GF-D8 (cell line): ENCODE results near the gene SRRM4.
"Not testable (repeated sequence)": the region's sequence is repeated elsewhere in the genome, so short reads cannot be mapped to it uniquely, and the experiment has no call there.

Experiments used
- DNase-seq: peaks from one replicate; lab custom pipeline; 2025; lab: John Stamatoyannopoulos, UW

Gene SRRM4

DNA sequence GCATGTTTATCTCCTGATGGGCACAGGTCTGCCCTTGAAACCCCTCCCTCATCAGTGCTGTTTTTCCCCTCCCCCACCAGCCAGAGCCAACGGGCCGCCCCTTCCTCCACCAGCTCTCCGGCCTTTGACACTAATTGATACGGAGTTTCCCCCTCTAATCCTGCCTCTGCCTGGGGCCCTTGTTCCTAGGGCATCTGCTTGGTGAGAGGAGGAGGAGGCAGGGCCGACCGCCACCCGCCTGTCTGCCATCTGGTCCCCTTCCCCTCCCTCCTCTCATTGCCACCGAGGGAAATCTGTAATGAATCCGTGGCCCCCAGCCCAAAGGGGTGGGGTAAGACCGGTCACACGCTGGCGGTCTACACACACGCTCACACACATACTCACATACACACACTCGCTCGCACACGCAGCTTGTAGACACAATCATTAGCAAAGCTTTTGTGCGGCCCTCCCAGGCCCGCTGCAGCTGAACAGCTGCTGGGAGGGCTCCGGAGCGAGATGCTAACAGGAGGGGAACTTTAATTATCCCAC is 27.4 kb downstream of the SRRM4 start:
- no peak for DNase-seq

- no peak for DNase-seq
Observed at GRCh38 chr12:119011231-119011630, 29.9 kb downstream of the SRRM4 start.

DNA sequence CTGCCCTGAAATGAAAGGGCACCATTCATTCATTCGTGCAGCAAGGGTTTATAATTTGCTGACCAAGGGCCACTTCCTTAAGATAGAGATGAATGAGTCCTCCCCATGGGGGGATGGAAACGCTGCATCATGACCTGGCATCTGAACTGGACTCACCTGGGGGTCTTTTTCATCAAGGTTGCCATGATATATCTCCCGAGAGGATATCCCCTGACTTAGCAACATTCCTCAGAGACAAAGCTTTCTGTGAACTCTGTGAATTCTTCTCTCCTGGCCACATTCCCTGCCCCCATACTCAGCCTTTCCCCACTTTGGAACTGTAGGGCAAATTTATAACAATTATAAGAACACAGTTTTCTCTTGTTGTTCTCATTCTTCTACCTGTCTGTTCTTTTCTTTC is 30.8 kb downstream of the SRRM4 start:
- no peak for DNase-seq

GRCh38 chr12:119013023-119013422 is 31.7 kb downstream of the SRRM4 start:
- no peak for DNase-seq

DNA sequence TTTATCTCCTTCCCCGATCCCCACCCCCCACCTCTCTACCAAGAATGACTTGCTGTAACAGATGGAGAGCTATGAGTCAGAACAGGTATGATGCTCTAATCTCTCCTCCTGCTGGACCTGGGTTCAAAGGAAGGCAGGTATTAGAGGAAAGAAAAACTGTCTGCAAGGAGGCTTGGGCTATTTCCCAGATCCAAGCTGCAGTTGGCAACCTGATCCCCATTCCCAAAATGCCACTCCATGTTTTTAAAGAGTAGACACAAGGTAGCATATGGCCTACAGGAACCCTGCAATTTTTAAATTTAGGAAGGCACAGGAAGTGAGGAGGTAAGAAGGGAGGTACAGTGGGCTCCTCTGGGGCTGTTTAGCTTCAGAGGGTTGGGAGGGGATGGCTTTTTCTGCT is 33.0 kb downstream of the SRRM4 start:
- no peak for DNase-seq

DNA sequence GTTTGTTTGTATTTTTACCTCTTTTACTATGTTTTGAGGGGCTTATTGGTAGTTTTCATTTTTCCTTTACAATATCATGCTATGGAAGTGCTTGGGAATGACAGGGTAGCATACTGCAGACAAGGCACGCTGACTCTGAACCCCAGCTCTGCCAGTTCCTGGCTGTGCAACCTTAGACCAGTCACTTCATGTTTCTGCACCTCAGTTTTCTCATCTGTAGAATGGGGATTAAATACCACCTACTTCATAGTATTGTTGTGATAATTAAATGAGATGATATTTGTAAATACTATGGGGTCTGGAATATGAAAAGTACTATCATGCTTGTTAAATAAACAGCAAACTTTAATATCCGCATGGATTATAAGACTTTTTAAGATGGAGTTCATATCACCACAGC is 35.4 kb downstream of the SRRM4 start:
- DNase-seq, result no peak

DNA sequence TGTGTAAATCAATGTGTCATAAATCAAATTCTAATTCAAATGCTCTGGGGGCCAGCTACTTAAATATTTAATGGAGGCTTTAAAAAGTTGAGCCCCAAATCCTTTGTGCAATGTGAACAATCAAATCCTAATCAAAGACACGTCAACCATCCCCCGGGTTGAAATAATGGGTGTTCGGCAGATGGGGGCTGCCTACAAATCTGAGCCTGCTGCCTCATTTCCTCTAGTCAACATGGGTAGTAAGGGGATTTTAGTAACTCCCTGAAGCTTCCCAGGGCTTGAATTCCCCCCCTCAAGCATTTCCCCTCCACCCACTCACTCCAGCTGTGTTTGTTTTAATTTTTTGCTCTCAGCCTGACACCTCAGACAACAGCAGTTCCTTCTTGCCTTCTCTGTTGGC is 37.8 kb downstream of the SRRM4 start:
- DNase-seq, result no peak

GRCh38 chr12:119020406-119021360 is 39.3 kb downstream of the SRRM4 start:
- no peak for DNase-seq

GRCh38 chr12:119024356-119024755 is 43.0 kb downstream of the SRRM4 start:
- no peak for DNase-seq

DNA sequence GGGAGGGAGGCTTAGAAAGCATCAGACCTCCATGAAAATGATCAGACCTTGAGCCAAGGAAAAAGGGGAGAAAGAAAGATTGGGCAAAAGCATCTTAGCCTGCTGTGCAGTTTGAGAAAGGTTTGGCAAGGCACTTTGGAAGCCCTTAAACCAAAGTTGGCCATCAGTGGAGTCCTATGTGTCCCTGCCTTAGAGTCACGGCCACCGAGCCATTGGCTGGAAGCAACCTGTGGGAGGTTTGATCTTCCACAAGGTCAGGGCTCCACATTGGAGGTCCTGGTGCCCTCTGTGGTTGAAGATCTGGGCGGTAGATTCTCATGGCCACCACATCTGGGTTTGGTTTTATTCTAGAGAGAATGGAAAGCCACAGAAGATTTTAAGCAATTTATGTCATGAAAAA is 44.4 kb downstream of the SRRM4 start:
- DNase-seq, result no peak

DNA sequence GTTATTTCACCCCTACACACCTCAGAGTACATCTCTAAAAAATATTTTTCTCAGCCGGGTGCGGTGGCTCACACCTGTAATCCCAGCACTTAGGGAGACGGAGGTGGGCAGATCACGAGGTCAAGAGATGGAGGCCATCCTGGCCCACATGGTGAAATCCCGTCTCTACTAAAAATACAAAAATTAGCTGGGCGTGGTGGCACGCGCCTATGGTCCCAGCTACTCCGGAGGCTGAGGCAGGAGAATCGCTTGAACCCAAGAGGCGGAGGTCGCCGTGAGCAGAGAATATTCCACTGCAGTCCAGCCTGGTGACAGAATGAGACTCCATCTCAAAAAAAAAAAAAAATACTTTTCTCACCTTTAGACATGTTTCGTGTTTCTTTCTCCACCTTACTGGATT is 52.0 kb downstream of the SRRM4 start:
- DNase-seq, result not testable (repeated sequence)

DNA sequence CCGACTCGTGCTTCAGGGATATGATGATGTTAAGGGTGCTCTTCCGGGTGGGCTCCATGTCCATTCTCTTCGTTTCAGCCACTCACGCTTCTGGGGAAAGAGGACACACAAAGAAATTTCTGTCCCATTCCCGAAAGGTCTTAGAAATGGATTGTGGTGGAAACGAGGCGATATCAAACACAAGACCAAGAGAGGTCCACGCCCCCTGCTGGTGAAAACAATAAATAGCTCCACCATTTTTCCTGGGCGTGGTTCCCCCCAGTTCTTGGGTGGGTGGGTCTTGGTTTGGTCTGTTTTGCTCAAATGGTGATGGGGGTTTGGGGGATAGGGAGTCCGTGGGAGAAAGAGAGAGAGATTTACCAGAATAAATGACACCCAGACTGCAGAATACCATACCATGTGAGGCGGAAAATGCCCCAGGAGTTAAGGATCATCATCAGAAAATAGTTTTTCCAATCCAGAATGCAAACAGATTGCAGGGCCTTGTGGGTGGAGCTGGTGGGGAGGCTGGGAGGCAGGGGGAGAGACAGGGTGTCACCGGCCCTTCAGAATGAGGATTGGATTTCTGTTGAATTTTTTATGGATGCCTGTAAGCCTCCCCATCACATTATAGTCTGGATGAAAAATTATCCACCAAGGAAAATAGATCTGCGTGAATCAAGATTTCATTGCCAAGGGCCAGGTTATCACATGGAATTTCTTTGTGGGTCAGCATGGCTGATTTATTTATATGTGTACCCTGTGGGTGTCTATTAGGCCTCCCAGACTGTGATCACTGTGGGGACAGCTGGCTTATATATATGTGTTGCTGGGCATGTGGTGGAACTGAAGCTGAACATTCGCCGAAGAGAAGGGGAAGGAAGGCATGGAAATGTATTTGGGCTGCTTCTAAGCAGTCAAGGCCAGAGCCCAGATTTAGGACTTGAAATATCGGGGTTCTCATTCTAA is 55.8 kb downstream of the SRRM4 start:
- no peak for DNase-seq

DNA sequence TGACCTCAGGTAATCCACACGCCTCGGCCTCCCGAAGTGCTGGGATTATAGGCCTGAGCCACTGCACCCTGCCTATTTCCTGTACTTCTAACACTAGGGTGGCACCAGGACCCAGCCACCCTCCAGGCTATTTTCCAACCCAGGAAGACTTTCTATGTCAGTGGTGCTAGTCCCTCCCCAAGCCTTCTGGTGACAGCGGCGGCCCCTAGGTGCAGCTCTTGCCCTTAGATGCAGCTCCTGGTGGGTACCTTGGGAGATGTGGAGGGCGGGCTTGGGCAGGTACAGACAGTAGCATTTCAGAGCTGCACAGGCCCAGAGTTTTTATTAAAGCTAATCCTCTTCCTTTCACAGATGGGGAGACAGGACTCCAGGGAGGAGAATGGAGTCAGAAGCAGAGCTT is 62.8 kb downstream of the SRRM4 start:
- no peak for DNase-seq

GRCh38 chr12:119047641-119048040 is 66.3 kb downstream of the SRRM4 start:
- no peak for DNase-seq

GRCh38 chr12:119050663-119051062 is 69.3 kb downstream of the SRRM4 start:
- no peak for DNase-seq

DNA sequence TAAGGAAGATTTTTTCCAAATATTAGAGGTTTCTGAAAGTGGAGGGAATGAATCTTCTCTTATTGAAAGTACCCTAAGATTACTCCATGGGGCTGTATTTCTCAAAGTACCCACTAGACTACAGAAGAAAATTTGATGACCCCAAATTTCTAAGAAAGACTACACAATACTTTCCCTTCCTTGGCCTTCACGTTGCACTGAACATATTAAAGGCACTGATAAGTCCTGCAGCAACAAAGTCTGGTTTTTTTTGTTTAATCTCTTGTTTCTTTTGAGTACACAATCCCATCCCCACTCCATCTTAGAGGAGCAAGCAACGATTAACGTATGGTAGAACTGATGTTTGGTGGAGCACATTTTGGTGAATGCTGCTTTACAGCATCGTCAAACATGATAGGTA is 70.1 kb downstream of the SRRM4 start:
- no peak for DNase-seq

DNA sequence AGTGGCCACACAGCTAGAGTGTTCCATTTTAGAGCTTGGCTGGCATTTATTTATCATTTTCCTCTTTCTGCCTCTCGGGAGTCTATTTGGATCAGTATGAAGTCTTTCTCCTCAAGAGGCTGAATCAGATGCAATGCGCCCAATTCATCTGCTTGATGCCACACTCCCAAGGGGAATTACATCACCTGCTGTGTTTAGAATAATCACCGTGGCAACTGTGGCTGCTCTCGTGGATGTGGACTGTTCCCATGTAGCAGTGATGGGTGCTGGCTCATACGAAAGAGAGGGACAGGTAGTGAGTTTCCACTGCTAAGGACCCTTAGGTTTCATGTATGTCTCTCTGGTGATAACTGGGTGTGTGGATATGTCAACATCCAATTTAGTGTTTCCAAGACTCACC is 70.7 kb downstream of the SRRM4 start:
- DNase-seq, result no peak

- DNase-seq, result no peak
Observed at GRCh38 chr12:119055977-119056376, 74.6 kb downstream of the SRRM4 start.

- no peak for DNase-seq
Observed at GRCh38 chr12:119060847-119061796, 79.8 kb downstream of the SRRM4 start.

GRCh38 chr12:119068129-119068856 is 87.0 kb downstream of the SRRM4 start:
- no peak for DNase-seq
